Fibroblast of pulmonary artery (primary cell): Measurements from ENCODE around the gene VSIG1.

Source experiments
- DNase-seq: peaks from one replicate; pipeline ENCODE4 v3.0.0-alpha.2; 2010; ENCODE audit warnings: low read depth
- H3K4me3 ChIP-seq: replicated peaks from 2 replicates; pipeline ENCODE4 v1.5.1; 2011; ENCODE audit warnings: low read depth, mild to moderate bottlenecking, control low read depth, low read length, moderate library complexity
- TF ChIP-seq, protein P1 (sequence below): IDR thresholded peaks from 2 replicates; pipeline ENCODE4 v1.5.1; 2011; ENCODE audit warnings: mild to moderate bottlenecking, control low read depth, low read length, inconsistent platforms; ENCODE audit errors: missing control alignments

VSIG1 gene

DNA sequence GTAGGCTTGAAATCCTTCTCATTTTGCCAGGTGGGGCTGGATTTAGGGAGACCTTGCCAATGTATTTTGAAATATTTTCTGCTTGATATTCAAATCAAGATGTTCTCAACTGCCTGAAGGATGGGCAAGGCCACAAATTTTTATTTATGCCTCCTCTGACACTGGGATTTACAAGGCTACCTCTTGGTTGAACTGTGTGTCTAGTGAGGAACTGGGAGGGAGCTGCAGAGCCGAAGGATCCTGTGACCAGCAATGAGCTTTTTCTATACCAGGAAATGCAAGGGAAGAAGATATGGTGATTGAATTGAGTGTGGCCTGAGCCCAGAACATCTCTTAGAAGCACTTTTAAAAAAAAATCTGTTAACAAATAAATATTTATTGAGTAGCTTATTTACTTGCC lies 14.9 kb downstream of the VSIG1 start:
- TF ChIP-seq, protein P1, sequence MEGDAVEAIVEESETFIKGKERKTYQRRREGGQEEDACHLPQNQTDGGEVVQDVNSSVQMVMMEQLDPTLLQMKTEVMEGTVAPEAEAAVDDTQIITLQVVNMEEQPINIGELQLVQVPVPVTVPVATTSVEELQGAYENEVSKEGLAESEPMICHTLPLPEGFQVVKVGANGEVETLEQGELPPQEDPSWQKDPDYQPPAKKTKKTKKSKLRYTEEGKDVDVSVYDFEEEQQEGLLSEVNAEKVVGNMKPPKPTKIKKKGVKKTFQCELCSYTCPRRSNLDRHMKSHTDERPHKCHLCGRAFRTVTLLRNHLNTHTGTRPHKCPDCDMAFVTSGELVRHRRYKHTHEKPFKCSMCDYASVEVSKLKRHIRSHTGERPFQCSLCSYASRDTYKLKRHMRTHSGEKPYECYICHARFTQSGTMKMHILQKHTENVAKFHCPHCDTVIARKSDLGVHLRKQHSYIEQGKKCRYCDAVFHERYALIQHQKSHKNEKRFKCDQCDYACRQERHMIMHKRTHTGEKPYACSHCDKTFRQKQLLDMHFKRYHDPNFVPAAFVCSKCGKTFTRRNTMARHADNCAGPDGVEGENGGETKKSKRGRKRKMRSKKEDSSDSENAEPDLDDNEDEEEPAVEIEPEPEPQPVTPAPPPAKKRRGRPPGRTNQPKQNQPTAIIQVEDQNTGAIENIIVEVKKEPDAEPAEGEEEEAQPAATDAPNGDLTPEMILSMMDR, result no peak
- no peak overlapping the region for H3K4me3 ChIP-seq
- no peak for DNase-seq

DNA sequence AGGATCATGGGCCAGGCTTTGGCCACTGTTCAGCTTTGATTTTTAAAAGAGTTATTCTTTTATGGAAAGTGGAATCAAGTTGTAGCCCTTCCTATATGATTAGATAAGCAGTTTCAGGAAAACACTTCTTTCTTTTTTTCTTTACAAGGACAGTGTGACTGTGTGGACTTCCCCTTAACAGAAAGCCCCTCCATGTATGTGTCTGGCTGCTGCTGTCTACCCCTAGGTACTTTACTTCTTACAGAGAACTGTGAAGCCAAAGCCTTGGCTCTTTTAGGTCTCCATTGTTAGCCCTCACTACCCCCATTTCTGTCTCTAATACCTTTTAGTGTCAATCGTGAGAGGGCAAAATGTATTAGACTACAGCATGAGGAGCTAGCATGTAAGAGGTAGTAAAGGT lies 19.1 kb downstream of the VSIG1 start:
- no peak for DNase-seq
- TF ChIP-seq, protein P1, result no peak
- no peak overlapping the region for H3K4me3 ChIP-seq

DNA sequence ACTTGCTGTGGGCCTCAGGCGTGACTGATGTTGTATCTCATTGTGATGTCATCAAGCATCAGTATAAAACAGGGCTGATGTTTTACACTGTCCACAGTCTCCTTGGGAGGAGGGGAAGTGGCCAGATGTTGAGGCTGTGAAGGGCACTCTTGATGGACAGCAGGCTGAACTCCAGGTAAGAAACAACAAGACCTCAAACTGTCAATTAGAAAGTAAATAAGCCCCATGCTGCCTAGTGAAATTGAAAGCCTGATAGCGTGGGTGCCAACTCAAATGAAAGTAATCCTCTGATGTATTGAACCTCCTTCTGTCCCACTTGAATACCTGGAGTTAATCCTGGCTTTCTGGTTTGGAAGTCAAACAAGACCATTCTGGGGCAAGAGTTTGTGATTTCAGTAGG lies 19.7 kb downstream of the VSIG1 start:
- no peak for DNase-seq
- TF ChIP-seq, protein P1, result no peak
- H3K4me3 ChIP-seq, result no peak overlapping the region

DNA sequence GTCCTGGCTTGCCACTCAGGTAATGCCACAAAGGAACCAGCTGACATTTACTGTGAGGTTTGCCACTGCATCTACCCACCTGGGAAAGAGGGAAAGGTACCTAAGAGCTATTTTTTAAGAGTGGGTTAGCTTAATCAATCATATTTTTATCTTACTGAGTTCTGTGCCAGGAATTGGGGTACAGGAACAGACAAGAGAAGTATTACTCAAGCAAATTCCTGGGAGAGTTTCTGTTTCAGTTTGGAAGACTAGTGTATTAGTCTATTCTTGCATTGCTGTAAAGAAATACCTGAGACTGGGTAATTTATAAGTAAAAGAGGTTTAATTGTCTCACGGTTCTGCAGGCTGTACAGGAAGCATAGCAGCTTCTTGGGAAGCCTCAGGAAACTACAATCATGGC lies 23.3 kb downstream of the VSIG1 start:
- no peak for DNase-seq
- H3K4me3 ChIP-seq, result no peak overlapping the region
- TF ChIP-seq, protein P1, result no peak

DNA sequence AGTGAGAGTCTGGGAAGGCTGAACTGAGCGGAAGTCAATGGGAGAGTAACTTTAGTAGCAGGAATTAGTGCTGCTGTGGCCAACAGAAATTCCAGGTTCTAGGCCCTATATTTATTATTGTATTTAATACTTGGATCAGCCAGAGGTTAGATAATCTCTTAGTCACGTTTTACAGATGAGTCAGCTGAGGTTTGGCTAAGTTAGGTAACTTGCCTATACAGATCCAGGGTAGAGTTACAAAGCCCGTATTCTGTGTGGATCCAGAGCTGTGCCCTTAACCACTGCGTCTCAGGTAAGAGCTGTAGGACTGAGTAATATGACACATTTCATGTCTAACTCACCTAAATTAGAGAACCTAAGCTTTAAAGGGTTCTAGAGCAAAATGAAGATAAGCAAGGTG lies 26.0 kb downstream of the VSIG1 start:
- TF ChIP-seq, protein P1, result no peak
- DNase-seq, result peak; percentile 69

DNA sequence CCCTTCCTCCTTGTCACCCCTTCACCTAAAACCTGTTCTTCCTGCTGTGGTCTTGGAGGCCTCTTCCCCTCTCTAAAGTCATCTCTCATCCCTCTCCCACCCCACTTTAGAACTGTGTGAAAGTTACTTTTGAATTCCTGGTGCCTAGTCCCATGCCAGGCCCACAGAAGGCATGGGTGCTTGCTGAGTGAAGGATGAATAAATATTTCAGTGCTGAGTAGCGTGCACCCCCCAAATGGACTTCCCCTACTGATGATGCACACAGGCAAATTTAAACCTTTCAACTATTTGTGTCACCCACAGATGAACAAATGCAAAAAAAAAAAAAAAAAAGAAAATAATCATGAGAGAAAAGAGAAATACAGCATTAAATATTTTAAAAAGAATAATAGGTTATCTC lies 26.7 kb downstream of the VSIG1 start:
- H3K4me3 ChIP-seq, result no peak overlapping the region
- DNase-seq, result no peak
- TF ChIP-seq, protein P1, result no peak

More for the DNA sequence above, 26.0 kb downstream of the VSIG1 start:
- no peak overlapping the region for H3K4me3 ChIP-seq

DNA sequence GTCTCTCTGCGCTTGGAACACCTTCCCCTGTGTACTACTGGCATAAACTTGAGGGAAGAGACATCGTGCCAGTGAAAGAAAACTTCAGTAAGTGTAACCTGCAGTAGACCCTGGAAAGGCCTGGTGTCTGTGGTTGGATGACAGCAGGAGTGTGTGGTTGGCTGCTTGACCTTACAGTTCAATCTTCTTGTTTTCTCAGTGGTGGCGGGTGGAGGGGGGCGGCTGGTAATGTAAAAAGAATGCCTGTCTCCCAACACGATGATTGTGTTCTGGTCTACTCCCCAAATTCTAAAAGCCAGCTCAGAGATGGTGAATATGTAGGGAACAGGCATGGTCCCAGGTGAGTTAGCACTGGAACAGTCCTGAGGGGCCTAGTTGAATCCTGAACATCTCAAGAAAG lies 27.9 kb downstream of the VSIG1 start:
- no peak overlapping the region for H3K4me3 ChIP-seq
- no peak for DNase-seq
- TF ChIP-seq, protein P1, result no peak
